Right forelimb (tissue), 1 donor: ENCODE measurements around the gene MTA3.

ENCODE experiments used
- DNase-seq: peaks from one replicate; pipeline ENCODE4 v3.0.0-alpha.2; 2018

The MTA3 gene

DNA sequence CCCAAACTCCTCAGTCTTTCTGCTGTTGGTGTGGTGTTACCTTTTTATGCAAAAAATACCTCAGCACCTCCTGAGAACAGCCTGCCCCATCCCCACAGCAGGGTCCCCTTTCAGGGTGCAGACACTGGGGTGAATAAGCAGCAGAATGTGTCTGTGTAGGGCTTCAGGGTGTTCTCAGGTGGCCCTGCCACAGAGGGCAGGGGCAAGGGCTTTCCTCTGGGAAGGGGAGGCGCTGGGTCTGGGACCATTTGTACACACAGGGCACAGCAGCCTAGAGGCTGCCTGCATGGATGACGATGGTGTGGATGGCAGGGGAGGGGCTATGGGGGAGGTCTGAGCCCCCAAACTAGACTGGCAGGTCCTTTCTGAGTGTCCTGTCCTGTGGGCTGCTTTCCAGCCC is 221.3 kb downstream of the MTA3 start:
- DNase-seq = no peak

DNA sequence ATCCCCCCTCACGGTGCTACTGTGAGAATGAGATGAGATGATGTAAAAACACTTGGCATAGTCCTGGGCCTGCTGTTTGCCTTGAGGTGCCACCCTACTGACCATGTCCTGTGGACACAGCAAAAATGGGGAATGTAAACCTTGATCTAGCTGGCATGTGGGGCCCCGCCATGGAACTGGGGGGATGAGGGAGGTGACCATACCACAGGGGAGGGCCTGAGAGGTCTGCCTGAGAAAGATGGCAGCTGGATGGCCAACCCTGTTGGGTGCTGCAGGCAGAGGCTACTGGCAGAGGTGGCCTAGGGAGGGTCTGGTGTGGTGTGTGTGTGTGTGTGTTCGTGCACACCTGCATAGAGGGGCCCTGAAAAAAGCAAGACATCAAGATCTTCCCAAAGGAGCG is 223.2 kb downstream of the MTA3 start:
- DNase-seq = no peak

- no peak for DNase-seq
Measured at GRCh38 chr2:42792087-42792582, 223.7 kb downstream of the MTA3 start.

- peak; percentile 83 for DNase-seq
Measured at GRCh38 chr2:42792583-42793333, 224.3 kb downstream of the MTA3 start, which contains the start of gene HAAO. Gene HAAO (minus strand): TSS chr2:42792583. CDS start chr2:42792536, 47 bp downstream.

DNA sequence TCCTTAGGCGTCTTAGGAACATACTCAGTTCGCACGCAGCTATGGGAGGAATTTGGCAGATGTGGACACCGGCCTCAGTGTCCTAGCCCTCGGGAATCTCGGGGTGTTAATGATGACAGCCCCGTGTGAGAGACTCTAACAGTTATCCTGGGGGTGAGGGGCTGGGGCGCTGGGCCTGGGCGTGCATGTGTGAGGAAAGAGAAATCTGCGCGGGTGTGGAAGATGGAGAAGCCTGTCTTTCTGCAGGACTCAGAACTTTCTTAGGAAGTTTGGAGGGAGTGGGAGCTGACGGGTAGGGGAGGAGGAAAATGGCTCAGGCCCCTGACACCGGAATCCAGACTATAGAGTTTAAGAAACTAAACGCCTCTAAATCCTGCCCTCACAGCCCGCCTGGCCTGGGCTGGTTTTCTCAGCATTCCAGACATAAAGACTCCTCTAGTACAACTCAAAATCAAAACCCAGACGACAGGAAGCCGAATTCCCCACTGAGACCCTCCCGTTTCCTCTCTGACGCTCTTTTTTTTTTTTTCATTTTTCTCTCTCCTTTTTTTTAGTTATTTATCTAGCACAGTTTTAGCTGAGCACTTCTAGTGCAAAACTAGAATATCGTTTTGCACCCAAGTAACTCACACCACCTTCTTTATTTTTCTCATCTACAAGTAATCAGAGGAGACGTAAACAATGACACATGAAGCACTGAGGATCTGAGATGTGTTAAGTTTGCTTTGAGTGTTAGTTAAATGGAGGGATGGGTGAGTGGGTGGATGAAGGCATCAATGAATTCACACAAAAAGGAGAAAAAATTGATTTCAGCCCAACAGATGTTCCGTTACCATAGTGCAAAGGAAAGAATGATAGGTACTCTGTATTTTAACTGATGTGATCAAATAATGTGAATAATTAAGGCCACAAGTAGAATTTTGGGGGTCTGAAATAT is 225.2 kb downstream of the MTA3 start:
- DNase-seq = peak; percentile 80

- DNase-seq = no peak
Measured at GRCh38 chr2:42794271-42795046, 226.0 kb downstream of the MTA3 start.

GRCh38 chr2:42795275-42795674 is 226.8 kb downstream of the MTA3 start:
- no peak for DNase-seq

GRCh38 chr2:42795841-42796301 is 227.4 kb downstream of the MTA3 start:
- DNase-seq = no peak

GRCh38 chr2:42796427-42797248 is 228.2 kb downstream of the MTA3 start:
- DNase-seq = no peak

DNA sequence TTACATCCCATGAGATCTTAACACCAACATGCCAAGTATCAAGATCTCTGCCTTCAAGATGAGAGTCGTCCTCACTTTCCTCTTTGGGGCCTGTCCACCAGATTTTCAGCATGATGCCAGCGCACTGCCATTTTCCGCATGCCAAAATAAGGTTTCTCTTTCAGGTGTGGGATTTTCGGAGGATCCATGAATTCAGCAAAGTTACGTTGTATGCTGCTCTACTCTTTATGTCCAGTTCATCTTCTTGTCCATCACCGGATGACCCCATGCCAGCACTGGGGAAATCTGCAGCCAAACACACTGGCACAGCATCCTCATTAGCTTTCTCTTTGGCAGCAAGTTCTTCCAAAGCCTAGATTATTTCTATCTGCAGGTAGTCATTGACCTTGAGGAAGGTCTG is 228.8 kb downstream of the MTA3 start:
- DNase-seq = no peak

GRCh38 chr2:42799881-42800280 is 231.4 kb downstream of the MTA3 start:
- no peak for DNase-seq

- DNase-seq = no peak
Measured at GRCh38 chr2:42800461-42800962, 232.1 kb downstream of the MTA3 start.

DNA sequence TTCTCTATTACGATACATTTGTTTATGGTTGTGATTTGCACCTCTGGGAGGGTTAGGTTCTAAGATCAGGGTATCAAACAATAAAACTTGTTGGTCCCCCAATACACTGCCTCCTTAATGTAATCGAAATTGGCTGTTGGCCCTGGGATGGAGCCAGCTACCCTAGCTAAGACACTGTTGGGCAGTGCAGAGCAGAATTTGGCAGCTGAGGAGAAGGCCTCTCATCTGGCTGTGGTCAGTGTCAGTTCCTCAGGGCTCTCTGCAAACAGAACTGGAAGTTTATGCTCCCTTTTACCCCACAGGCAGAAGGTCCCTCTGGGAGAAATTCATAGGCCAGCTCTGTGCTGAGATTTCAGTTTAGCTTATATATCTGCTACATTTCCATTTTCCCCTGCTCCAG is 232.5 kb downstream of the MTA3 start:
- no peak for DNase-seq

GRCh38 chr2:42801381-42801780 is 232.9 kb downstream of the MTA3 start:
- no peak for DNase-seq

DNA sequence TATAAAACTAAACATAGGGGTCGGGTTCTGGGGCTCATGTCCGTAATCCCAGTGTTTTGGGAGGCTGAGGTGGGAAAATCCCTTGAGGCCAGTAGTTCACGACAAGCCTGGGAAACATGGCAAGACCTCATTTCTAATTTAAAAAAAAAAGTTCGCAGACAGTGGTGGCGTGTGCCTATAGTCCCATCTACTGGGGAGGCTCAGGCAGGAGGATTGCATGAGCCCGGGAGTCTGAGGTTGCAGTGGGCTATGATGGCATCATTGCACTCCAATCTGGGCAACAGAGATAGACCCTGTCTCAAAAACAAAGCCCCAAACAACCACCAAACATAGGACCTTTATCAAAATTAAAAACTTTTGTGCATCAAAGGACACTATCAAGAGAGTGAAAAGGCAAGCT is 233.7 kb downstream of the MTA3 start:
- no peak for DNase-seq

DNA sequence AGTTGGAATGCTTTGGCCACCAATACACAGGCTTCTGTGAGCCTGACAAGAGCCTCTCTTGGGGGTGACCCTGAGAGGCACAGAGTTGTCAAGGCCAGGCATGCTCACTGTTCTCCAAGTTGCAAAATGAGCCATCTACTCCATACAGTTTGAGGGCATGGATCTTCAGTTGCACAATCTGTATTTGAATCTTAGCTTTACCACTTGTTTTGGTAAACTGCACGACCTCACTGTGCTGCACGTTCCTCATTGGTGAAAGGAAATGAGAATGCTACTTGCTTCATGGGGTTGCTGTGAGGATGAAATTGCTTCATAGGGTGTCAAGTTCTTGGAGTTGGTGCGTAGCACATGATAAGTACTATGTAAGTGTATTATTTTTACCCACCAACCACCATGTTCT is 235.9 kb downstream of the MTA3 start:
- DNase-seq = no peak

- DNase-seq = no peak
Measured at GRCh38 chr2:42804891-42805290, 236.5 kb downstream of the MTA3 start.
